IMR-90 (cell line): Measurements from ENCODE around the gene CEP68.

ENCODE experiments used
- CTCF ChIP-seq: conservative IDR thresholded peaks from 2 replicates; pipeline ENCODE4 v1.5.1; 2012; ENCODE audit warnings: mild to moderate bottlenecking, low read depth, low read length, improper control_type of control experiment
- POLR2A ChIP-seq: IDR thresholded peaks from 2 replicates; pipeline ENCODE4 v1.6.1; 2012; ENCODE audit warnings: mild to moderate bottlenecking, low read depth, low read length
- RAD21 ChIP-seq: IDR thresholded peaks from 2 replicates; pipeline ENCODE4 v1.6.1; 2012; ENCODE audit warnings: low read length, improper control_type of control experiment
- RCOR1 ChIP-seq: IDR thresholded peaks from 2 replicates; pipeline ENCODE4 v1.6.1; 2012; ENCODE audit warnings: mild to moderate bottlenecking, low read length, improper control_type of control experiment; ENCODE audit not compliant: insufficient replicate concordance
- SMC3 ChIP-seq: fragments of 150-350 bp; IDR thresholded peaks from 2 replicates; pipeline ENCODE4 v1.6.1; 2016; ENCODE audit warnings: low read depth, mild to moderate bottlenecking, antibody characterized with exemption, low read length, moderate library complexity

- TF ChIP-seq SMC3 (no peak), CTCF (no peak), POLR2A (no peak), RAD21 (no peak), RCOR1 (no peak)
Measured at GRCh38 chr2:65050931-65051330, 5.3 kb upstream of the CEP68 start.
